T-helper 2 cell treated with Interferon-gamma antibody and Interleukin-4, amounts not matched to agents 5 μg/mL and 100 μg/mL, for 36 hours (primary cell): ENCODE data around the gene UGT1A4.
"Not testable (repeated sequence)": the region's sequence is repeated elsewhere in the genome, so short reads cannot be mapped to it uniquely, and the experiment has no call there.

ENCODE experiments used
- DNase-seq: peaks from one replicate; pipeline ENCODE4 v3.0.0; 2021; ENCODE audit warnings: low spot score
- H3K27ac Mint-ChIP-seq: one replicate; pipeline ENCODE4 v1.8.0; 2021; ENCODE audit warnings: mild to moderate bottlenecking, mixed read lengths
- H3K27me3 Mint-ChIP-seq: one replicate; pipeline ENCODE4 v1.8.0; 2021; ENCODE audit warnings: low read depth, mixed read lengths
- H3K36me3 Mint-ChIP-seq: one replicate; pipeline ENCODE4 v1.8.0; 2021; ENCODE audit warnings: low read depth, mixed read lengths
- H3K4me1 Mint-ChIP-seq: one replicate; pipeline ENCODE4 v1.8.0; 2021; ENCODE audit warnings: low read depth, mixed read lengths
- H3K4me3 Mint-ChIP-seq: one replicate; pipeline ENCODE4 v1.8.0; 2022; ENCODE audit warnings: mild to moderate bottlenecking, moderate library complexity, mixed read lengths
- H3K9me3 Mint-ChIP-seq: one replicate; pipeline ENCODE4 v1.8.0; 2021; ENCODE audit warnings: mixed read lengths

Gene UGT1A4

DNA sequence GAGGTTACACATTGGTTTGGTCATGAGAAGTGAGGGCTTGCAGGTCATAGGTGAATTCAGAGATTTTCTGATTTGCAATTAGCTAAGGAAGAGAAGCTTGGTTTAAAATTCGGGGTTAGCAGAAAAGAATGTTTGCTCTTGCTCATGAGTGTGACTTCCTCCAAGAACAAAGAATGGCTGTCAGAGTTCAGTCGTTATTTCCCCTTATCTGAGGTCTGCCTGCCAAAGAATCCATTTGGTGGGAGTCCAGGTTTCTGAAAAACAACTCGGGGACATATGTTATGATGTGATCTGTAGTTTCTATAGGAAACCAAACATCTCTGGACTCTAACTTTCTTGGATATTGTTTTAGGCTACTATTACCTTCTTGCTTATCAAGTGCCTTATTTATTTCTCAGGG, 29.0 kb upstream of the UGT1A4 start:
- no peak overlapping the region for H3K27ac Mint-ChIP-seq
- H3K27me3 Mint-ChIP-seq = peaks cover 25% of the 10 kb centered on the region
- no peaks in the 10 kb centered on the region for H3K36me3 Mint-ChIP-seq
- no peak overlapping the region for H3K4me3 Mint-ChIP-seq
- DNase-seq = no peak
- H3K4me1 Mint-ChIP-seq = no peaks in the 10 kb centered on the region
- no peaks in the 10 kb centered on the region for H3K9me3 Mint-ChIP-seq

DNA sequence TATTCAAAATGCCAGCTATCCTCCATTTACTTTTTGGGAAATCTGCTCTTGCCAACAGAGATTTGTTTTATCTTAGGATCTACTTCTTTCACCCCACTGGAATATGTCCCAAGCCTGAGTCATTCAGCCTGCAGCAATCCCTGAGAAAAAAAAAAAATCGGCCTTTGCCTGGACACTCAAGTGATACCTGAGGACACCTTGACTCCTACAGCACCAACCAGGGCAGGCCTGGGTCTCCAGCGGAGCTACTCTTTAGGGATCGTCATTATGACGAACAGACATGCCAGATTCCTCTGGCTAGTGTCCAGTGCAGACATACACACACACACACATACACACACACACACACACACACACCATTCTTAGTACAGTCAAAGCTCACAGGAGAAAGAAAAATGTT, 28.1 kb upstream of the UGT1A4 start:
- no peak for DNase-seq
- H3K27me3 Mint-ChIP-seq = peaks cover 27% of the 10 kb centered on the region
- no peaks in the 10 kb centered on the region for H3K36me3 Mint-ChIP-seq
- no peaks in the 10 kb centered on the region for H3K4me1 Mint-ChIP-seq
- H3K4me3 Mint-ChIP-seq = no peak overlapping the region
- H3K27ac Mint-ChIP-seq = no peak overlapping the region
- no peaks in the 10 kb centered on the region for H3K9me3 Mint-ChIP-seq

- no peaks in the 10 kb centered on the region for H3K36me3 Mint-ChIP-seq
- no peak for DNase-seq
- no peaks in the 10 kb centered on the region for H3K9me3 Mint-ChIP-seq
- peaks cover 23% of the 10 kb centered on the region for H3K27me3 Mint-ChIP-seq
- no peaks in the 10 kb centered on the region for H3K4me1 Mint-ChIP-seq
- no peak overlapping the region for H3K27ac Mint-ChIP-seq
- no peak overlapping the region for H3K4me3 Mint-ChIP-seq
Measured at GRCh38 chr2:233691443-233692433, 26.8 kb upstream of the UGT1A4 start.

DNA sequence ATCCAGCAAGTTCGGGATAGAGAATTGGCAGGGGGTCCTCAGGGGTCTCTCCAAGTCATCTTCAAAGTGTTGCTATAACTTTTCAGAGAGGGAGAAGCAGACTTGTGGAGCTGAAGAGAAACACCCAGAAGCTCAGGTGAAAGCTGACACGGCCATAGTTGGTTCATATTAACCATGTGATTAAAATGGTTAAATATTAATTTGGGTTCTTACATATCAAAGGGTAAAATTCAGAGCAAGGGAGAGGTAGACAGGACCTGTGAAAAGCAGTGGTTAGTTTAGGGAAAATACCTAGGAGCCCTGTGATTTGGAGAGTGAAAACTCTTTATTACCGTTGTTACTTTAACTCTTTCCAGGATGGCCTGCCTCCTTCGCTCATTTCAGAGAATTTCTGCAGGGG, 25.9 kb upstream of the UGT1A4 start, which contains the start of gene UGT1A6:
TSS of gene UGT1A6 (plus strand) at position 243 of the 400 bp plus-strand sequence. CDS start at position 358, 115 bp downstream.
- Mint-ChIP-seq H3K27ac (no peak within 1 kb of the TSS), H3K4me1 (no peaks in the 10 kb centered on the region), H3K27me3 (peaks cover 29% of the 10 kb centered on the region), H3K36me3 (no peaks in the 10 kb centered on the region), H3K4me3 (no peak within 1 kb of the TSS), H3K9me3 (no peaks in the 10 kb centered on the region)
- no peak for DNase-seq

DNA sequence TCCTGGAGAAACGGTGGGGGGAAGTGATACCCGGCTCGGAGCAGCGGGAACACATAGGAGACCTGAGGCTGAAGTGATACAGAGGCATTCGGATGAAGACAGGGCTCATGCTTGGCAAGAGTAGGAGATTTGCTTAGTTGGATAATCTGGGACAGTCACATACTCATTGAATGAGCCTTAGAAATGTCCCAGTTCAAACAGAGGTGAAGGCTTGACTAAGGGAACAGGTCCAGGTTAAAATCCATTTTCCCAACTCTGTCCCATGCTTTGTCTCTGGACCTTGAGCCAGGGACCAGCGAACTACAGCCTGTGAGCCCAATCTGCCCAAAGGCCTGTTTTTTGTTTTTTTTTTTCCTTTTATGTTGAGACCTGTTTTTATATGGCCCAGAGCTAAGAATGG, 24.6 kb upstream of the UGT1A4 start:
- no peaks in the 10 kb centered on the region for H3K4me1 Mint-ChIP-seq
- H3K9me3 Mint-ChIP-seq = no peaks in the 10 kb centered on the region
- no peak for DNase-seq
- no peak overlapping the region for H3K27ac Mint-ChIP-seq
- H3K4me3 Mint-ChIP-seq = no peak overlapping the region
- H3K36me3 Mint-ChIP-seq = no peaks in the 10 kb centered on the region
- H3K27me3 Mint-ChIP-seq = peaks cover 23% of the 10 kb centered on the region

- H3K36me3 Mint-ChIP-seq = no peaks in the 10 kb centered on the region
- no peaks in the 10 kb centered on the region for H3K4me1 Mint-ChIP-seq
- no peaks in the 10 kb centered on the region for H3K9me3 Mint-ChIP-seq
- no peak overlapping the region for H3K27ac Mint-ChIP-seq
- H3K27me3 Mint-ChIP-seq = peaks cover 15% of the 10 kb centered on the region
- DNase-seq = no peak
- H3K4me3 Mint-ChIP-seq = no peak overlapping the region
Measured at GRCh38 chr2:233698740-233699139, 19.8 kb upstream of the UGT1A4 start.

- no peaks in the 10 kb centered on the region for H3K4me1 Mint-ChIP-seq
- no peaks in the 10 kb centered on the region for H3K9me3 Mint-ChIP-seq
- no peak for DNase-seq
- H3K4me3 Mint-ChIP-seq = no peak overlapping the region
- H3K27me3 Mint-ChIP-seq = peaks cover 16% of the 10 kb centered on the region
- H3K36me3 Mint-ChIP-seq = no peaks in the 10 kb centered on the region
- H3K27ac Mint-ChIP-seq = no peak overlapping the region
Measured at GRCh38 chr2:233699424-233700027, 19.0 kb upstream of the UGT1A4 start.

- Mint-ChIP-seq H3K36me3 (no peaks in the 10 kb centered on the region), H3K4me3 (no peak overlapping the region), H3K27ac (no peak overlapping the region), H3K27me3 (peaks cover 17% of the 10 kb centered on the region), H3K4me1 (no peaks in the 10 kb centered on the region), H3K9me3 (no peaks in the 10 kb centered on the region)
- DNase-seq = no peak
Measured at GRCh38 chr2:233700028-233700635, 18.4 kb upstream of the UGT1A4 start.

DNA sequence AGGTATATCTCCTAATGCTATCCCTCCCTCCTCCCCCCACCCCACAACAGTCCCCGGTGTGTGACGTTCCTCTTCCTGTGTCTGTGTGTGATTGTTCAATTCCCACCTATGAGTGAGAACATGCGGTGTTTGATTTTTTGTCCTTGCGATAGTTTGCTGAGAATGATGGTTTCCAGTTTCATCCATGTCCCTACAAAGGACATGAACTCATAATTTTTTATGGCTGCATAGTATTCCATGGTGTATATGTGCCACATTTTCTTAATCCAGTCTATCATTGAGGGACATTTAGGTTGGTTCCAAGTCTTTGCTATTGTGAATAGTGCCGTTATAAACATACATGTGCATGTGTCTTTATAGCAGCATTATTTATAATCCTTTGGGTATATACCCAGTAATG, 17.7 kb upstream of the UGT1A4 start:
- not testable (repeated sequence) for H3K9me3 Mint-ChIP-seq, H3K4me1 Mint-ChIP-seq, H3K36me3 Mint-ChIP-seq, H3K27ac Mint-ChIP-seq, H3K4me3 Mint-ChIP-seq, DNase-seq
- peaks cover 18% of the 10 kb centered on the region for H3K27me3 Mint-ChIP-seq

- Mint-ChIP-seq H3K4me3 (no peak overlapping the region), H3K27ac (no peak overlapping the region), H3K36me3 (no peaks in the 10 kb centered on the region)
Measured at GRCh38 chr2:233702238-233702637, 16.3 kb upstream of the UGT1A4 start.

DNA sequence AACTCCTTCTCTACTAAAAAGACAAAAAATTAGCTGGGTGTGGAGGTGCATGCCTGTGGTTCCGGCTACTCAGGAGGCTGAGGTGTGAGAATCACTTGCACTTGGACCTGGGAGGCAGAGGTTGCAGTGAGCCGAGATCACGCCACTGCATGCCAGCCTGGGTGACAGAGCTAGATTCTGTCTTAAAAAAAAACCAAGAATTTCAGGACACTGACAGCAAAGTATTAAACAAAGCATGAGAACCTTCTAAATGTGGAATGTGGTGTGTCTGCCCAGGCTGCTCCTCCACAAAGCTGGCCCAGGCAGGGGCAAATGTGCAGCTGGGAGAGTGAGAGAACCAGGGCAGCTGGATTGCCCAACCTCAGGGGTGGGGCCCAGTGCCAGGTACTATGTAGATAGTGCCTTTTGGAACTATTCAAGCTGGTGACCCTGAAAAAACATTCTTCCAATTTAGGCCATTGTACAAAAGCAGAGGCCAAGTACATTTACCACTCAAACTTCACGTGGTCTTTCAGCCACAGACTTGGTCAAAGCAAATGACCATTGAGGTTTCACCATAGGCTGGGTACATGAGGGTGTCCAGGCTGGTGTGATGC, 12.5 kb upstream of the UGT1A4 start:
- Mint-ChIP-seq H3K9me3 (no peaks in the 10 kb centered on the region), H3K36me3 (no peaks in the 10 kb centered on the region), H3K27me3 (peaks cover 14% of the 10 kb centered on the region)

More at GRCh38 chr2:233702238-233702637, 16.3 kb upstream of the UGT1A4 start:
- Mint-ChIP-seq H3K9me3 (no peaks in the 10 kb centered on the region), H3K27me3 (peaks cover 13% of the 10 kb centered on the region), H3K4me1 (no peaks in the 10 kb centered on the region)
- DNase-seq = no peak

DNA sequence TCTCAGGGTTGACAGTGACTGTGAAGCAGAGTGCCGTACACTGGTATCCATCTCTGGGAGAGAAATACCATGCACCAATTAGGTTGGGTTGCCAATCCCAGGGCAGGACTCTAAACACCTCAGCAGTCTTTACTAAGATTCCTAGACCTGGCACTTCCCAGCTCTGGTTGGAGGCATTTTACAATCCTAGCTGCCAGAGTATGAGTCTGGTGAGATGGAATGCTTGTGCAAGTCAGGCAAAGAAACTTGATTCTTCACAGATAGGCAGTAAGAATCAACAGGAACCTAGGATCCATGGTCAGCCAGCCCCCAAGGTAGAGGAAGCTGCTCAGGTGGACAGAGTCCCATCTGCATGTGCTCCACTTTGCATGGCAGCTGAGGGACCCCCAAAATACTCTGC, 11.8 kb upstream of the UGT1A4 start:
- H3K36me3 Mint-ChIP-seq = no peaks in the 10 kb centered on the region
- no peaks in the 10 kb centered on the region for H3K9me3 Mint-ChIP-seq
- no peak overlapping the region for H3K27ac Mint-ChIP-seq
- no peak for DNase-seq
- no peak overlapping the region for H3K4me3 Mint-ChIP-seq
- no peaks in the 10 kb centered on the region for H3K4me1 Mint-ChIP-seq
- peaks cover 17% of the 10 kb centered on the region for H3K27me3 Mint-ChIP-seq

More for the DNA sequence above, 12.5 kb upstream of the UGT1A4 start:
- no peak overlapping the region for H3K27ac Mint-ChIP-seq
- no peak overlapping the region for H3K4me3 Mint-ChIP-seq
- no peaks in the 10 kb centered on the region for H3K4me1 Mint-ChIP-seq
- DNase-seq = no peak

GRCh38 chr2:233707940-233708644, 10.4 kb upstream of the UGT1A4 start:
- Mint-ChIP-seq H3K27ac (no peak overlapping the region), H3K36me3 (no peaks in the 10 kb centered on the region), H3K4me3 (no peak overlapping the region), H3K27me3 (peaks cover 18% of the 10 kb centered on the region), H3K4me1 (no peaks in the 10 kb centered on the region), H3K9me3 (no peaks in the 10 kb centered on the region)
- DNase-seq = no peak
